AG09309 (cell line): Measurements from ENCODE around the gene TRMT6.

Experiments
- DNase-seq: peaks from one replicate; pipeline ENCODE4 v3.0.0-alpha.2; 2010; ENCODE audit warnings: low read depth
- H3K4me3 ChIP-seq: 2 replicates; pipeline ENCODE4 v1.5.1; 2011; ENCODE audit warnings: mild to moderate bottlenecking, low read depth, low read length, moderate library complexity; ENCODE audit not compliant: control insufficient read depth
- CTCF ChIP-seq: IDR thresholded peaks from 2 replicates; pipeline ENCODE4 v1.5.1; 2011; ENCODE audit warnings: mild to moderate bottlenecking, low read depth, low read length, inconsistent platforms; ENCODE audit not compliant: insufficient read depth, control insufficient read depth; ENCODE audit errors: missing control alignments

Gene TRMT6

GRCh38 chr20:5887386-5887785 lies 62.9 kb downstream of the TRMT6 start:
- no peak for TF ChIP-seq CTCF

More at GRCh38 chr20:5887386-5887785, 62.9 kb downstream of the TRMT6 start:
- no peak overlapping the region for H3K4me3 ChIP-seq
- DNase-seq = no peak
